ENCODE results near the gene HTR4. TPM values are rescaled to one million over a fixed set of nuclear protein-coding genes. Genes with fewer than 3 reads are reported as not detected.

Gene HTR4
- total RNA-seq, 1 experiment from 2014 or later: not detected

- Histone ChIP-seq H3K9me2 (ENCODE audit: insufficient read depth) (no peaks in the 10 kb centered on the region), H4K20me1 (ENCODE audit: insufficient read depth) (no peaks in the 10 kb centered on the region; the same call in 1 of the 2 replicates), H3K27ac (ENCODE audit: low read depth, low read length) (no peak overlapping the region), H3K4me1 (ENCODE audit: control insufficient read depth in 1 of 2, insufficient read depth in 2 of 2, low read length in 2 of 2) (no peaks in the 10 kb centered on the region), H2AFZ (ENCODE audit: low read depth, low read length, poor library complexity, severe bottlenecking) (no peak overlapping the region), H3K36me3 (ENCODE audit: control insufficient read depth in 1 of 2, insufficient read depth in 2 of 2, low read length in 2 of 2) (no peaks in the 10 kb centered on the region), H3K9ac (ENCODE audit: low read length) (no peak overlapping the region), H3K4me3 (replicated peaks in 1 of 2; ENCODE audit: low read depth in 1 of 2, low read length in 2 of 2) (no peak overlapping the region), H3K79me2 (ENCODE audit: insufficient read depth, low read length) (no peaks in the 10 kb centered on the region), H3K27me3 (ENCODE audit: insufficient read depth, low read length) (no peaks in the 10 kb centered on the region), H3K4me2 (ENCODE audit: low read length) (no peak overlapping the region), H3K9me3 (ENCODE audit: control insufficient read depth in 1 of 2, insufficient read depth in 1 of 2, low read depth in 1 of 2, low read length in 2 of 2) (no peaks in the 10 kb centered on the region)
- POLR2A ChIA-PET: no interaction called here
- no peak for DNase-seq (ENCODE audit: low read depth, low spot score)
- ATAC-seq: no peak
- no TSS peak for BruUV-seq (replicated peaks)
- TF ChIP-seq RAD21 (IDR thresholded peaks at IDR 0.05; ENCODE audit: low read depth) (no peak), TCF7L2 (IDR thresholded peaks at IDR 0.05; ENCODE audit: borderline replicate concordance, extremely low read depth, insufficient read depth, insufficient read length) (no peak), ZFX (IDR thresholded peaks at IDR 0.05) (no peak), ATF3 (IDR thresholded peaks at IDR 0.05) (no peak), JUND (IDR thresholded peaks at IDR 0.05) (no peak), CEBPB (IDR thresholded peaks at IDR 0.05; ENCODE audit: low read depth) (no peak), ELF1 (IDR thresholded peaks at IDR 0.05; ENCODE audit: borderline replicate concordance, low read depth) (no peak), FOSL1 (IDR thresholded peaks at IDR 0.05; ENCODE audit: low read depth) (no peak), CBX3 (IDR thresholded peaks at IDR 0.05; ENCODE audit: low read depth) (no peak), SP1 (IDR thresholded peaks at IDR 0.05; ENCODE audit: low read depth) (no peak), SRF (IDR thresholded peaks at IDR 0.05; ENCODE audit: low read depth) (no peak), REST (IDR thresholded peaks at IDR 0.05; ENCODE audit: low read depth) (no peak), EZH2 (IDR thresholded peaks at IDR 0.05) (no peak), POLR2A (IDR thresholded peaks at IDR 0.05; ENCODE audit: borderline replicate concordance, extremely low read depth, insufficient read depth, insufficient read length) (no peak), EGR1 (IDR thresholded peaks at IDR 0.05; ENCODE audit: low read depth) (no peak), YY1 (IDR thresholded peaks at IDR 0.05; ENCODE audit: extremely low read depth, insufficient replicate concordance, low read depth, low read length) (no peak), SIN3A (IDR thresholded peaks at IDR 0.05; ENCODE audit: low read depth) (no peak), POLR2AphosphoS5 (IDR thresholded peaks at IDR 0.05; ENCODE audit: low read depth, low read length) (no peak), ZNF274 (IDR thresholded peaks at IDR 0.05; ENCODE audit: low read depth, low read length) (no peak)
- intact Hi-C loops (cut with micrococcal nuclease): no loop called here
- CTCF ChIA-PET: interaction anchor here (0.9 kb wide), 1 partner anchor 125 kb away, joined by 3 read pairs; no protein-coding TSS in a partner anchor
- RAD21 ChIA-PET (ENCODE audit: low non-redundant PET in 1 of 2, low total read pairs in 2 of 2, uncharacterized antibody in 2 of 2, unreplicated experiment in 2 of 2): no interaction called here
These were observed 48.0 kb downstream of the HTR4 start for GRCh38 chr5:148606296-148606695.
